GM03348 (cell line): ENCODE results near the gene CASP8.

ENCODE experiments used
- DNase-seq: peaks from one replicate; pipeline ENCODE4 v3.0.0; 2012; ENCODE audit warnings: low spot score

Gene CASP8

DNA sequence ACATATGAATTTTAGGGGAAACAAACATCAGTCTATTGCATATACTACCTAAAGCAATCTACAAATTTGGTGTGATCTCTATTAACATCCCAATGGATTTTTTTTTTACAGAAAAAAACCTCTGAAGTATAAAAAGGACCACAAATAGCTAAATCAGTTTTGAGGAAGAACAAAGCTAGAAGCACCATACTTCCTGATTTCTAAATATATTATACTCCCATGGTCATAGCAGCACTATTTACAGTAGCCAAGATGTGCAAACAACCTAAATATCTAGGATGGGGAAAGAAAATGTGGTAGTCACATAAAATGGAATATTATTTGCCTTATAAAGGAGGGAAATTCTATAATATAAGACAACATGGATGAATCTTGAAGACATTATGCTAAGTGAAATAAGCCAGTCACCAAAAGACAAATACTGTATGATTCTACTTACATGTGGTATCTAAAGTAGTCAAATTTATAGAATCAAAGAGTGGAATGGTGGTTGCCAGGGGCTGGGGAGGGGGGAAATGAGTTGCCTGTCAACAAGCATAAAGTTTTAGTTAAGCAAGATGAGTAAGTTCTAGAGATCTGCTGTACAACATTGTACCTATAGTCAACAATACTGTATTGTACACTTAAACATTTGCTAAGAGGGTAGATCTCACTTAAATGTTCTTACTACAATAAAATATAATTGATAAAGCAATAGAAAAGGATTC, 17.6 kb upstream of the CASP8 start:
- DNase-seq, result no peak

DNA sequence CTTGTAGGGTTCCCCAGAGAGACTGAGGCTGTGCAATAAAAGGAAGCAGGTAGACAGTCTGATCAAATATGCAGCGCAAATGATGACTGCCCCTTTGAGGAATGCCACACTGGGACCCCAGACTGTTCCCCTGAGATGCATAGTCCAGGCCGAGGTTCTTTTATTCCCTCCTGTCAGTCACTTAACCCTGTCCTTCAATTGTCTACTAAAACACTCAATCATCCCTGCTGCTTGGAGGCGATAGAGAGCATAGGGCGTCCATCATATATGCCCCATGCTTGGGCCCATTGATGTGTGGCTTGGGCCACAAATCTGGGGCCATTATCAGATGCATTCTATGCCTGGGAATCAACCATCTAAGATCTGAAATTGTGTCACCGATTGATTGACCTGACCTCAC, 15.5 kb upstream of the CASP8 start:
- DNase-seq, result no peak

DNA sequence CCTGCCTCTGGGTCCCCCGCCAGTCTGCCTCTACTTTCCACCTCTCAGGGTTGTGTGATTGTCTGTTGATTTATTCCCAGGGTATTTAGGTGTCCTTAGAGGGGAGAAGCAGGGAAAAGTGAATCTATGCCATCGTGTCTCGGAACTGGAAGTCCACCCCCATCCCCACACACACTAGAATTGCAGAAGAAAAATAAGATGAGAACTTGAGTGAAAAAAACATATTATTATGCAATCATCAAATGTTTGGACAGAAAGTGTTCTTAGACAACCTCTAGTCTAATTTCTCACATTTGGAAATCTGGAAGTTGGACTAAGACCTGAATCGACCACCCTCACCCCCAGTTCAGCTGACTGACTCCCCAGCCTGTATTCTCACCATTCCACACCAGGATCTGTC, 14.1 kb upstream of the CASP8 start:
- DNase-seq, result no peak

DNA sequence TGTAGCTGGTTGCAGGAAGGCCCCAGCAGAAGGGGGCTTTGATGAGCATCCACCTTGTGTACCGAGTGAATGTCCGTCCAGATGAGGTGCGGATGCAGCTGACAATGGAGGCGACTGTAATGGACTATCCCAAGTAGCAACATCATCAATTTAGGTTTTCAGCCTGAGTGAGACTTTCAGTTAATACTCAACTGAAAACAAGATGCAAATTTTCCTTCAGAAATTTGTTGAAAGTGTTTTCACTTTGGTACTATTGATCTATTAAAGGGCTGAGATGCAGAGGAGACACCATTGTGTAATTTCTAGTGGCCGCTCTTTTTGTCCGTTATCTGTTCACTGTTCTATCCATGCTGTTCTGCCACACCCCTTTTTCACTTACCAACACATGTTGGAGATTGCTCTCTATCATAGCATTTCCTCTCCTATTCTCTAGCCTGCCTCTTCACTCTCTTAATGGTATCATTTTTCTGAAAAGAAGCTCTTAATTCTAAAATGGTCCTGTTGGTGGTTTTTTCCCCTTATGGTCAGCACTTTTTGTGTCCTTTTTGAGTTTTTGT, 12.0 kb upstream of the CASP8 start:
- no peak for DNase-seq

DNA sequence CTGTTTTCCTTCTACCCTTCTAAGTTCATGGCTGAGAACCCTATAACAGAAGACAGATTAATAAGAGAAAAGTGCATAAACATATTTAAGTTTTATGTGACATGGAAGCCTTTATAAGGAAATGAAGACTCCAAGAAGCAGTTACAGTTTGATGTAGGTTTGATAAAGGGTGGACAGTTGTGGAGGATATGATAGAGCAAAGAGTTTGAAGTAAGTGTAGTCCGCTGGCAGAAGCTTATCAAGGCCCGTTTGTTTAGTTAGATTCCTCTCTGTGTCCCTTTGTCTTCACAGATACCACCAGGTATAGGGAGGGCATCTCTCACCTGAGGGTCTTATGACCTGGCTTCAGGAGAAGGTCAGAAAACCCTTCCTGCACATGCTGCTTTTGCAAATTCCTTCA, 10.4 kb upstream of the CASP8 start:
- DNase-seq, result no peak

DNA sequence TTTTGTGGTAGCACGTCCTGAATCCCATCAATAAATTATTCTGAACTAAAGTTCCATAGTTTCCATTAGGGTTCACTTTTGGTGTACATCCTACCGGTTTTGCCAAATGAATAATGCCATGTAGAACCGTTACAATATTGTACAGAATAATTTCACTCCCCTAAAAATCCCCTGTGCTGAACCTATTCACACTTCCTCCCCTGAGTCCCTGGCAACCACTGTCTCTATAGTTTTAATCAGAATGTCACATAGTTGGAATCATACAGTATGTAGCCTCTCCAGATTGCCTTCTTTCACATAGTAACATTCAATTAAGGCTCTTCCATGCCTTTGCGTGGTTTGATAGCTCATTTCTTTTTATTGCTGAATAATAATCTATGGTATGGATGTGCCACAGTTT, 9.6 kb upstream of the CASP8 start:
- DNase-seq, result no peak

DNA sequence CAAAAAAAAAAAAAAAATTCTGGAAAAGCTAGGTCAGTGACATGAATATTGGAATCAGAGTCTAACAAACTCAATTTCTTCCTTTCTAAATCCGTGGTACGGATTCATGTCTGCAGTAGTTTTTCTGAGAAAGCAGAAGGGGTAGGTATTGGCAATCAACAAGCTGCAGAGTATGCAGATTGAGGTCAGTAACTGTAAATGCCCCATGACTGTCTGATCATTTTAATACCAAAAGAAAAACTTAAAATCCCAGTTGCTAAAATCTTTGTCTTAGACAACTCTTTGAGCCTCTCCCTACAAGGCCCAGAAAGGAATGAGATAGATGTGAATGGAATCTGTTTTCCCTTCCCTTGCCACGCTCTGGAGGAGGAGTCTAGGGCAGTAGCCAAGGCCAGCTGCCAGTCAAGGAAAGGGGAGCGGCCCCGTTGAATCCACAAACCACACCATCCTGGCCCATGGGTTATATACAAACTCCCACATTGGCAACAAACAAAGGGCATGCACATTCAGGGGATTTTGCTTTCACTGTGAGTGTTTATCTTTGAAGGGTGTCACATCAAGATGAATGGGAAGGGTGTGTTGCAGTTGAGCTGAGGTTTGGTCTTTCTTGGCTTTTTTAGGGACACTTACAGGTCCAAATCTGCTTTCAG, 6.1 kb upstream of the CASP8 start:
- peak; percentile 82 for DNase-seq

DNA sequence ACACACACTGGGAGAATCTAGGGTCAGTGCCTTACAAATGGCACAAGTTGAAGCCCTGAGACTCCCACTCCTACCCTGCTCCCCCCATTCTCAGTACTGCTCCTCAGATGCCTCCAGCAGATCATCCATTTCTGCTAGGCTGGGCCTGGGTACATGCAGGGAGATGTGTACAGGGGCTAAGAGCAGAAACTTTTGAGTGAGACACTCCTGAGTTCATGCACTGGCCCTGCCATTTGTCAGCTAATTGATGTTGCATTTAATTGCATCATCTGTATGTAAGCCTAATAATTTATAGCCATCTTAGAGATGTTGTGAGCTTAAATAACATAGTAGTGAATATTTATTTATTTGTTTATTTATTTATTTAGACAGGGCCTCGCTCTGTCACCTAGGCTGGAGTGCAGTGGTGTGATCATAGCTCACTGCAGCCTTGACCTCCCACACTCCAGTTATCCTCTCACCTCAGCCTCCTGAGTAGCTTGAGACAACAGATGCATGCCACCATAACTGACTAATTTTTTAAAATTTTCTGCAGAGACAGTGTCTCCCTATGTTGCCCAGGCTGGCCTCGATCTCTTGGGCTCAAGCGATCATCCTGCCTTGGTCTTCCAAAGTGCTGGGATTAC, 4.8 kb upstream of the CASP8 start:
- no peak for DNase-seq

DNA sequence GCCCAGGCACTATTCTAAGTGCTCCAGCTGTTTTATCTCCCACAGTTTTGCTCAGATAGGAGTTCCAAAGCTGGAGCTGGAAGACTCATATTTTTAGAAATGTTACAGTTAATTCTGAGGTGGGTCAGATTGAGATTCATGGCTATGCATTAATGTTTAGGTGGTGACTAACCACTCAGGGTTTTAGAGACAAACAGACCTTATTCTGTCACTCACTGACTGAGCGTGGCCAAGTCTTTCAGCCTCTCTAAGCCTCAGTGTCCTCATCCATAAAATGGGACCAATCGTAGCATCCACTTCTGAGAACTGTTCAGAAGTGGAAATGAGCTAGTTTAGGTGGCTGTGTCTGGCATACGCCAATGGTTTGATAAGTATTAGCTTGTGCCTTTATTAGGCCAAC, 4.3 kb upstream of the CASP8 start:
- DNase-seq, result no peak

DNA sequence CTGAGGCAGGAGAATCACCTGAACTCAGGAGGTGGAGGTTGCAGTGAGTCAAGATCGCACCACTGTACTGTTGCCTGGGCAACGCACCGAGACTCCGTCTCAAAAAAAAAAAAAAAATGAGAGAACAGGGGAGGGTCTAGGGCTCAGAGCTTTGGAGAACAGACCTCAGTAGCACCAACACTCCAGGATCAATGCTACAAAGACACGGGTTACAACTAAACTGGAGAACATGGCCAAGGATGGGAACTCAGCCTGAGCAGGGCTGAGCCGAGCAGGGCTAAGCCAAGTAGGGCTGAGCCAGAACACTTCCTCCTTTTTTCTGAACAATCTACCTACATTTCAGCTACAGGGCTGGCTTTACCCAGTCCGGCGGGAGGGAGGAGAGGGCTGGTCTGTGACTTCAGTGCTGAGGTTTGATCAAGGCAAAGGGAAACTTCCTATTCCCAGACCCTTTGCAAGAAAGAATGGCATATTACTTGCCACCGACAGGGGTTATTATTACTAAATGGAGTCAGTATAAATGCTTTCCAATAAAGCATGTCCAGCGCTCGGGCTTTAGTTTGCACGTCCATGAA, 2.9 kb upstream of the CASP8 start:
- DNase-seq, result peak; percentile 48

DNA sequence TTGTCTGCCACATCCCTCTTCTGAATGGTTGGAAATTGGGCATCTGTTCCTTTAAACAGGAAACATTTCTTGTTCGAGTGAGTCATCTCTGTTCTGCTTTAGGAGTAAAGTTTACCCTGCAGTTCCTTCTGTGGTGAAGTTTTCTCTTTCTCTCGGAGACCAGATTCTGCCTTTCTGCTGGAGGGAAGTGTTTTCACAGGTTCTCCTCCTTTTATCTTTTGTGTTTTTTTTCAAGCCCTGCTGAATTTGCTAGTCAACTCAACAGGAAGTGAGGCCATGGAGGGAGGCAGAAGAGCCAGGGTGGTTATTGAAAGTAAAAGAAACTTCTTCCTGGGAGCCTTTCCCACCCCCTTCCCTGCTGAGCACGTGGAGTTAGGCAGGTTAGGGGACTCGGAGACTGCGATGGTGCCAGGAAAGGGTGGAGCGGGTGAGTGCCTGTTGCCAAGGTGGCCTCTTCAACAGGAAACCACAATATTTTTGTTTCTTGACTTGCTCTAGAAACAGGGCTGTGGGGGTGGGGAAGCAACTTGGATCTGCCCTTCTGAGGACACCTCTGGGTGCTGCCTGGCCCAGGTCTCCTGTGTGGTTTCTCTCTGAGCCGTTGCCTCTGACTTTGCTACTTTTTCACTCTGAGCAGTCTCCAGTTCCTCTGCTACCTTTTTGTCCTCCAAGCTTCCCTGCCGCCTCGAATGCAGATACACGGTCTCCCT, 2.2 kb upstream of the CASP8 start:
- peak; percentile 76 for DNase-seq

DNA sequence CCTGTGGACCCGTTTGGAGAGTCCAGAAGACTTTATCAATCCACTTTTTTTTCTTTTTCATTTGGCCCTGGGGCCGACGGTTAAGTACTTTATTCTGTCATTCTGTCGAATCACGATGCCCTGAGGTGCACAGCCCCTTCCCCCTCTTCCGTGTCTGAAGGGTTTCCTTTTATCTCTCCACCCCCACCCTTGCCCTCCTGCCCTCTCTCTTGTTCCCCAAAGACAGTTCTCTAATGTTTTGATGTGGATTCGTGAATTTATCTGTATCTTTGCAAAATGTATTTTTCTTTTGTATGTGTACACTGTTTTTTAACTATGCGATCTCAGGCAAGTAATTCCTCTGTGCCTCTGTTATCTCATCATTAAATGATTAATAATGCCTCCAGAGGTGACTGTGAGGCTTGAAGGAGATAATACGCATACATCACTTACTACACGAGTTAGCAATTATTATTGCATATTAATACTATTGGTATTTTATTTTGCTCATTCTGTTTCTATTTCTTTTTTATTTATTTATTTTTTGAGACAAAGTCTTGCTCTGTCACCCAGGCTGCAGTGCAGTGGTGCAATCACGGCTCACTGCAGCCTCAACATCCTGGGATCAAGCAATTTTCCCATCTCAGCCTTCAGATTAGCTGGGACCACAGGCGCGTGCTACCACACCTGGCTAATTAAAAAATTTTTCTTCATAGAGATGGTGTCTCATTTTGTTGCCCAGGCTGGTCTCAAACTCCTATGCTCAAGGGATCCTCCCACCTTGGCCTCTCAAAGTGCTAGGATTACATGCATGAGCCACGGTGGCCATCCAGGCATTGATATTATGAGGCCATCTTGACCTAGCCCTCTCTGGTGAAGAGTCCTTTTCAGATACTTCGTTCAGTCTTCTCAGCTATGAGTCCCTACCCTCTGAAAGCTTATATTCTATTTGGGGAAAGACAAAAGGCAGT, 1.4 kb upstream of the CASP8 start:
- DNase-seq, result no peak

DNA sequence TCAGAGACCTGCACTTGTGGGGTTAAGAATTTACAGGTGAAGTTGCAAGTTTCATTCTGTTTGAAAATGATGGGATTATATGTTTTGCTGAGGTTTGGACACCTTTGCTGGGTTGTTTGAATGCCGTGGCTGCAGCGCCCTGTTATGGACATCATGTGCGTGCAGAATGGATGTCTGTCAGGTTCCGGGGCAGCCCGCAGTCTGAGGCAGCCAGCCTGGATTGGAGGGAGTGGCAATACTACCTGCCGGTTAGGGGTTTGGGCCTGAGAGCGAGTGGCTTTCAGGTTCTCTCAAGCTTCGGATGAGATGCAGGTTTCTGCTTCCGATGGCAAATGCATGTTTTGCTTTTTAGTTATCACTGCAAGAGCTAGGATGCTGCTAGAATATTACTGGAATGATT, 1.1 kb downstream of the CASP8 start:
- DNase-seq, result no peak

DNA sequence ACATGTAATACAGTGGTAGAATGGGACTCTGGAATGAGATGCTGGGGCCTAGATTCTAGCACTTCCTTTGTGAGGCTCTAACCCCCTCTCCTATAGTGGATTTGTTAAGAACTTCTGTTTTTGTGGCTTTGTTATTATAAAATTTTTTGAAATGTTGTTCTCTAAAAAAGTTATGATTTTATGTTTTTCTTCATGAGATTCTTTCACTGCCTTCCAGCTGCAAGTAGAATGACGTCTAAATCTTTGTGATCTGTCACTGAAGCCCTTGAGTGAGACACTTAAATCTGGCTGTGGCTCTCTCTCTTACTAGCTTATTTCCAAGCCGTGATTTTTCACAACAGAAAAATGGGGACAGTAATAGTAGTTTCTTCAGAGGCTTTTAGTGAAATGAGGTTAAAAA, 1.6 kb downstream of the CASP8 start:
- no peak for DNase-seq

DNA sequence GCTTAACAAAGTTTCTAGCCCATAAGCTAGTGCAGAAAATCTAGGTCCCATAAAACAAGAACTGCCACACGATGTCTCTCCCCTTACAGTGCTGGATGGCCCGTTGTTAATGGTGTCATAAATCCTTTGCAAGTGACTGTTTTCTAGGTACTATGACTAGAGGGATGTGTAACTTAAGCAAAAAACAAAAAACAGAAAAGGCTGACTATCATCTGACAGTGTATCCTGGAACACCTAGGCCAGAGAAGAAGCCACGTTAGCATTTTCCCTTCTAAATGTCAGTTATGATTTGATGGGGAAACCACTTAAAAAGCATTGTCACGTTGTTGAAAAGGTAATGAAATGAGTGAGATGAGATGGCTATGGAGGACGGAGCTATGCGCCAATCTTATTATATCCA, 2.4 kb downstream of the CASP8 start:
- no peak for DNase-seq

DNA sequence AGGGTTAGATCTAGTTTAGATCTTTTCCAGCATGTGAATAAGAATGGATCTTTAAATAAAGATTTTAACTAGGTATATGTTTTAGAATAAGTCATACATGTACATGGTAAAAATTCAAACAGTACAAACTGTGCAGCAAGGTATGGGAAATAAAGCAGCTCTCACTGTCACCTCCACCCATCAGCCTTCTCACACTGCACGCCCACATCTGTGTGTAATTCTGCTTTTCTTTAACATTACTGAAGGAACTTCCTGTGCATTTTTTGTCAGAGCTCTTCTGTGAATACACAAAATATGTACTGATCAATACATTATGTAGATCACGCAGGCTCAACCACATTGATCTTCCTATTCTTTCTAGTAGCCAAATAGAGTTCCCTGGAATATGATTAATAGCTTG, 3.4 kb downstream of the CASP8 start:
- no peak for DNase-seq

DNA sequence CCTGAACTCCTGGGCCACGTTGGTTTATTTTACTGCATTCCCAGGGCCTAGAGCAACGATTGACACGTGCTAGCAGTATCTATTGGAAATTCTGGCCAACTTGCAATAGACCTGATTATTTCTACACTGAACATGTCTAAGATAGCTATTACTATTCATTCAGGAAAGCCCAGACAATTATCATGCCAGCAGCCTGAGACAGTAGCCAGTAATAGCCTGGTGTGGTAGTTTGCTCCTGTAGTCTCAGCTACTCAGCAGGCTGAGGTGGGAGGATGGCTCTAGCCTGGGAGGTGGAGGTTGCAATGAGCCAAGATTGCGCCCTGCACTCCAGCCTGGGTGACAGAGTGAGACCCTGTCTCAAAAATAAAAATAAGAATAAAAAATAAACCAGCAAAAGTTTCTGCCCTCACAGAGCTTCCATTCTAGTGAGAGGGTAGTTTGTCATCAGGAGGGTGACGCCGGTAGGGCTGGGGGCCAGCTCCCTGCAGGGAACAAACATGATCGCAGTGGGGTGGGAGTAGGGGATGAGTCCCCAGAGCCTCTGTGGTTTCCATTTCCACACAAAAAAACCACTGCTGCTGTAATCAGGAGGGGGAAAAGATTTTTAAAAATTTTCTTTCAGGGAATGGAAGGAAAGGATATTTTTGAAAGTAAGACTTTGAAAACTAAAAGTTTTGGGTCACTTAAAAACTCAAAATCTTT, 4.3 kb downstream of the CASP8 start:
- DNase-seq, result no peak

DNA sequence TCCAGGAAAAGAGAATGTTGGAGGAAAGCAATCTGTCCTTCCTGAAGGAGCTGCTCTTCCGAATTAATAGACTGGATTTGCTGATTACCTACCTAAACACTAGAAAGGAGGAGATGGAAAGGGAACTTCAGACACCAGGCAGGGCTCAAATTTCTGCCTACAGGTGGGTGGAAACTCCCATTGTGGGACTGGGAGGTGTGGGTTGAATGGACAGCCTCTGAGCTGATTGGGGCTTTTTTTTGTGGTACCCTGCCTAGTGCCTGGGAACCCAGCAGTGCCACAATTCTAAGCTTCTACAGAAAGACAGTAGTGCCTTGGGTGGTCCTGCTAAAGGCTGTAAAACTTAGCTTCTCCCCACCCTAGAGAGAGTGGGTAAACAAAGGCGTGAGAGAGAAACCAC, 6.3 kb downstream of the CASP8 start:
- no peak for DNase-seq

DNA sequence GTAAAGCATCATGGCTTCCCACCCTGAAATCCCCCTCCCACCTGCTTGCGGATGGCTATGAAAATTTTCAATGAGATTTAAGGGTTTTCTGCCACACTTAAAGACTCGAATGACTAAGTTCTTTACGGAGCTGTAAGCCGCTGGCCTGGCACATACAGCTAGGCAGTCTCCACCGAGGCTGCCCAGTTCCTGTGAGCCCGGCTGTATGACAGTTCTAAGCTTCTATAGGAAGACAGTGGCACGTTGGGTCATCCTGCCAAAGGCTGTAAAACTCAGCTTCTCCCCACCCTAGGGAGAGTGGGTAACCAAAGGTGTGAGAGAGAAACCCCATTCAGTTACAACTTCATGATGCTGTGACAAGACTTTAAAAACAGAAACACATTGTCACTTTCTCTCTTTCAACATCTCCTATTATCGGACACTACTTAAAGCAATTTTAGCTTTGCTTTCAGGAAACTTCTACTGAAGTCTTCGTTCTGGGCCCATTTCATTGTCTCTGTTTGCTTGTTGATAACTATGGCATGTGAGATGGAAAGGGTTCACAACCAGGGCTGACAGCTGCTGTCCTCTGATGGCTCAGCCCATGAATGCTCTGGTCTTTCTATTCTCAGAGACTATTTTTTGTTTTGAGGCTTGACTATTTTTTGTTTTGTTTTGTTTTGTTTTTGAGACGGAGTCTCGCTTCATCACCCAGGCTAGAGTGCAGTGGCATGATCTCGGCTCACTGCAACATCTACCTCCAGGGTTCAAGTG, 7.1 kb downstream of the CASP8 start:
- no peak for DNase-seq

DNA sequence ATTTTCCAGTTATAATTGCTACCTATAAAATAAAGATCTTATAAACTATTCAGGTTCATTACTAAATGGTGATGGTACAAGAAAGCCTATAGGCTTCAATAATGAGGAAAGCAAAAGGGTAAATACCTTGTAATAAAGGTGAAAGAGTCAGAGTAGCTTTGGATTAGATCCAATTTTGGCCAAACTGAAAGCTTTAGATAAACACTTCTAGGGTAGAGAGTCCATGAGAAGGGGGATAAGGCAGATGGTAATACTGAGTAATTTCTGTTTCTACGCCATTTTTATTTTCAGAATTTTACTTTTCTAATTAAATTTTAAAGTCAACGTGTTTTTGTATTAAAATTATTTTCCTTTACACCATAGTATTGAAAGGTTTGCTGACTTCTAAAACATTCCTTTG, 9.4 kb downstream of the CASP8 start:
- no peak for DNase-seq
